Loucy (cell line): Measurements from ENCODE around the gene TRPM3.

Experiments
- CTCF ChIP-seq: fragments of 200-600 bp; sonication (generic); conservative IDR thresholded peaks from 2 replicates; pipeline ENCODE4 v1.5.1; 2014; ENCODE audit warnings: mild to moderate bottlenecking, antibody characterized with exemption, low read length
- EZH2phosphoT487 ChIP-seq: fragments of 200-600 bp; IDR thresholded peaks from 2 replicates; pipeline ENCODE4 v1.6.1; 2018; ENCODE audit warnings: antibody characterized with exemption, mild to moderate bottlenecking, moderate library complexity, borderline replicate concordance

DNA sequence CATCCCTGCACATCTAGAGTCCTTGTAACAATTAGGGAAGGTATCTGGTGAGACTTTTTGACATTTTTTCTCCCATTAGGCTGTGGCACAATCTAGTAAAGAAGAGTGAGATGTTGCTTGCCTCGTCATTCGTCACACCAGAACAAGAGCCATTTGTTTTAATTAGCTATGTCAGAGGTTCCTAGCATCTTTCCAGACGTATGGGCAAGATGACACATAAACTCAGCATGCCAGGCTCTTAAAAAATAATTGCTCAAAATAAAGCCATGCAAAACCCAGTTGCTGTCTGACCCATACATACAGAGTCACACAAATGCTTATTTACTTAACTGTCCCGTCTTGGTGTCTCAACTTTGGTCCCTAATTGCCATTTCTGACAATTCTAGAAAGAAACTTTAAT, 125.9 kb downstream of the TRPM3 start:
- TF ChIP-seq CTCF (no peak), EZH2phosphoT487 (no peak)
